ENCODE data around the gene VASP. TPM values are rescaled to one million over a fixed set of nuclear protein-coding genes. Genes with fewer than 3 reads are reported as not detected.

Gene VASP
- total and polyA plus RNA-seq, 9 of the 15 experiments (the other 6 are each of a cell fraction or from before 2014, with no cell fraction given): 16.7 to 261 (median 112) TPM

DNA sequence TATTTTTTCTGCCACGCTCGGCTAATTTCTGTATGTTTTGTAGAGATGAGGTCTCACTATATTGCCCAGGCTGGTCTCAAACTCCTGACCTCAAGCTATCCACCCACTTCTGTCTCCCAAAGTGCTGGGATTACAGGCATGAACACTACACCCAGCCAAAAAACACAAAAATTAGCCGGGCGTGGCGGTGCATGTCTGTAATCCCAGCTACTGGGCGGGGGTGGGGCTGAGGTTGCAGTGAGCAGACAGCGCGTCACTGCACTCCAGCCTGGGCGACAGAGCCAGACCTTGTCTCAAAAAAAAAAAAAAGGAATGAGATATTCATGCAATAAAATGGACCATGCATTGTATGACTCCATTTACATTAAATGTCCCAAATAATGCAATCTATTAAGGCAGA lies 32.2 kb downstream of the VASP start:
- BruUV-seq (replicated peaks): no TSS peak
- Histone ChIP-seq H3K9me3 (replicated peaks; ENCODE audit: control insufficient read depth, insufficient read depth, low read depth, low read length) (0 out of 2 replicates have a peak, but pooled peaks cover 1% of the 10 kb centered on the region), H3K9ac (ENCODE audit: insufficient read depth in 1 of 2, low read depth in 2 of 2, low read length in 2 of 2) (no peak overlapping the region), H2AFZ (ENCODE audit: low read depth, low read length) (no peak overlapping the region), H3K27me3 (ENCODE audit: control insufficient read depth in 2 of 2, insufficient read depth in 2 of 2, low read length in 2 of 2) (no peaks in the 10 kb centered on the region), H3K4me2 (ENCODE audit: insufficient read depth, low read length) (no peak overlapping the region), H3K36me3 (ENCODE audit: control insufficient read depth, insufficient read depth, low read length) (no peaks in the 10 kb centered on the region), H3K4me3 (no peak overlapping the region), H3K27ac (ENCODE audit: extremely low read depth, low read depth, low read length) (no peak overlapping the region), H3K4me1 (replicated peaks in 1 of 2; ENCODE audit: control insufficient read depth in 2 of 2, insufficient read depth in 2 of 2, low read length in 2 of 2) (peaks cover 0 to 3% of the 10 kb centered on the region in 2 experiments; a peak in 2 of 5 replicates), H3K9me1 (ENCODE audit: control insufficient read depth, insufficient read depth, low read length) (no peaks in the 10 kb centered on the region), H3K79me2 (ENCODE audit: control insufficient read depth, insufficient read depth, low read length) (no peaks in the 10 kb centered on the region), H4K20me1 (replicated peaks; ENCODE audit: control insufficient read depth, insufficient read depth, low read length) (no peaks in the 10 kb centered on the region)
- FAIRE-seq (no peak), DNase-seq (ENCODE audit: extremely low read depth in 1 of 4, low spot score in 3 of 4) (no peak), ATAC-seq (no peak)
- in situ Hi-C loops (cut with MboI): no loop called here
- ChIA-PET CTCF (ENCODE audit: low intra/inter-chr PET ratio) (no interaction called here), POLR2A (interaction anchor here (0.7 kb wide), 1 partner anchor 11 kb away, joined by 3 read pairs; no protein-coding TSS in a partner anchor)
- WGBS (ENCODE audit: insufficient coverage, low coverage, missing lambda C conversion rate): 66% methylated on average over 8 of the region's 9 CpGs
- intact Hi-C loops (cut with micrococcal nuclease): no loop called here
- TF ChIP-seq ZBTB8A (IDR thresholded peaks at IDR 0.05; ENCODE audit: partially characterized antibody) (no peak), NFYB (IDR thresholded peaks at IDR 0.05; ENCODE audit: extremely low read depth, insufficient read length) (no peak), BRD9 (IDR thresholded peaks at IDR 0.05; ENCODE audit: low read depth, partially characterized antibody) (no peak), CREM (IDR thresholded peaks at IDR 0.05; ENCODE audit: low read depth) (no peak), ZNF263 (CRISPR knock-in tag; IDR thresholded peaks at IDR 0.05; ENCODE audit: borderline replicate concordance) (no peak), NONO (IDR thresholded peaks at IDR 0.05; ENCODE audit: low read depth in 2 of 2, low read length in 1 of 2) (no peak), NFE2L1 (tag; IDR thresholded peaks at IDR 0.05; ENCODE audit: borderline replicate concordance, low read depth) (no peak), KDM1A (IDR thresholded peaks at IDR 0.05) (no peak), EHMT2 (IDR thresholded peaks at IDR 0.05) (no peak)
- TF ChIP-seq, protein P1, sequence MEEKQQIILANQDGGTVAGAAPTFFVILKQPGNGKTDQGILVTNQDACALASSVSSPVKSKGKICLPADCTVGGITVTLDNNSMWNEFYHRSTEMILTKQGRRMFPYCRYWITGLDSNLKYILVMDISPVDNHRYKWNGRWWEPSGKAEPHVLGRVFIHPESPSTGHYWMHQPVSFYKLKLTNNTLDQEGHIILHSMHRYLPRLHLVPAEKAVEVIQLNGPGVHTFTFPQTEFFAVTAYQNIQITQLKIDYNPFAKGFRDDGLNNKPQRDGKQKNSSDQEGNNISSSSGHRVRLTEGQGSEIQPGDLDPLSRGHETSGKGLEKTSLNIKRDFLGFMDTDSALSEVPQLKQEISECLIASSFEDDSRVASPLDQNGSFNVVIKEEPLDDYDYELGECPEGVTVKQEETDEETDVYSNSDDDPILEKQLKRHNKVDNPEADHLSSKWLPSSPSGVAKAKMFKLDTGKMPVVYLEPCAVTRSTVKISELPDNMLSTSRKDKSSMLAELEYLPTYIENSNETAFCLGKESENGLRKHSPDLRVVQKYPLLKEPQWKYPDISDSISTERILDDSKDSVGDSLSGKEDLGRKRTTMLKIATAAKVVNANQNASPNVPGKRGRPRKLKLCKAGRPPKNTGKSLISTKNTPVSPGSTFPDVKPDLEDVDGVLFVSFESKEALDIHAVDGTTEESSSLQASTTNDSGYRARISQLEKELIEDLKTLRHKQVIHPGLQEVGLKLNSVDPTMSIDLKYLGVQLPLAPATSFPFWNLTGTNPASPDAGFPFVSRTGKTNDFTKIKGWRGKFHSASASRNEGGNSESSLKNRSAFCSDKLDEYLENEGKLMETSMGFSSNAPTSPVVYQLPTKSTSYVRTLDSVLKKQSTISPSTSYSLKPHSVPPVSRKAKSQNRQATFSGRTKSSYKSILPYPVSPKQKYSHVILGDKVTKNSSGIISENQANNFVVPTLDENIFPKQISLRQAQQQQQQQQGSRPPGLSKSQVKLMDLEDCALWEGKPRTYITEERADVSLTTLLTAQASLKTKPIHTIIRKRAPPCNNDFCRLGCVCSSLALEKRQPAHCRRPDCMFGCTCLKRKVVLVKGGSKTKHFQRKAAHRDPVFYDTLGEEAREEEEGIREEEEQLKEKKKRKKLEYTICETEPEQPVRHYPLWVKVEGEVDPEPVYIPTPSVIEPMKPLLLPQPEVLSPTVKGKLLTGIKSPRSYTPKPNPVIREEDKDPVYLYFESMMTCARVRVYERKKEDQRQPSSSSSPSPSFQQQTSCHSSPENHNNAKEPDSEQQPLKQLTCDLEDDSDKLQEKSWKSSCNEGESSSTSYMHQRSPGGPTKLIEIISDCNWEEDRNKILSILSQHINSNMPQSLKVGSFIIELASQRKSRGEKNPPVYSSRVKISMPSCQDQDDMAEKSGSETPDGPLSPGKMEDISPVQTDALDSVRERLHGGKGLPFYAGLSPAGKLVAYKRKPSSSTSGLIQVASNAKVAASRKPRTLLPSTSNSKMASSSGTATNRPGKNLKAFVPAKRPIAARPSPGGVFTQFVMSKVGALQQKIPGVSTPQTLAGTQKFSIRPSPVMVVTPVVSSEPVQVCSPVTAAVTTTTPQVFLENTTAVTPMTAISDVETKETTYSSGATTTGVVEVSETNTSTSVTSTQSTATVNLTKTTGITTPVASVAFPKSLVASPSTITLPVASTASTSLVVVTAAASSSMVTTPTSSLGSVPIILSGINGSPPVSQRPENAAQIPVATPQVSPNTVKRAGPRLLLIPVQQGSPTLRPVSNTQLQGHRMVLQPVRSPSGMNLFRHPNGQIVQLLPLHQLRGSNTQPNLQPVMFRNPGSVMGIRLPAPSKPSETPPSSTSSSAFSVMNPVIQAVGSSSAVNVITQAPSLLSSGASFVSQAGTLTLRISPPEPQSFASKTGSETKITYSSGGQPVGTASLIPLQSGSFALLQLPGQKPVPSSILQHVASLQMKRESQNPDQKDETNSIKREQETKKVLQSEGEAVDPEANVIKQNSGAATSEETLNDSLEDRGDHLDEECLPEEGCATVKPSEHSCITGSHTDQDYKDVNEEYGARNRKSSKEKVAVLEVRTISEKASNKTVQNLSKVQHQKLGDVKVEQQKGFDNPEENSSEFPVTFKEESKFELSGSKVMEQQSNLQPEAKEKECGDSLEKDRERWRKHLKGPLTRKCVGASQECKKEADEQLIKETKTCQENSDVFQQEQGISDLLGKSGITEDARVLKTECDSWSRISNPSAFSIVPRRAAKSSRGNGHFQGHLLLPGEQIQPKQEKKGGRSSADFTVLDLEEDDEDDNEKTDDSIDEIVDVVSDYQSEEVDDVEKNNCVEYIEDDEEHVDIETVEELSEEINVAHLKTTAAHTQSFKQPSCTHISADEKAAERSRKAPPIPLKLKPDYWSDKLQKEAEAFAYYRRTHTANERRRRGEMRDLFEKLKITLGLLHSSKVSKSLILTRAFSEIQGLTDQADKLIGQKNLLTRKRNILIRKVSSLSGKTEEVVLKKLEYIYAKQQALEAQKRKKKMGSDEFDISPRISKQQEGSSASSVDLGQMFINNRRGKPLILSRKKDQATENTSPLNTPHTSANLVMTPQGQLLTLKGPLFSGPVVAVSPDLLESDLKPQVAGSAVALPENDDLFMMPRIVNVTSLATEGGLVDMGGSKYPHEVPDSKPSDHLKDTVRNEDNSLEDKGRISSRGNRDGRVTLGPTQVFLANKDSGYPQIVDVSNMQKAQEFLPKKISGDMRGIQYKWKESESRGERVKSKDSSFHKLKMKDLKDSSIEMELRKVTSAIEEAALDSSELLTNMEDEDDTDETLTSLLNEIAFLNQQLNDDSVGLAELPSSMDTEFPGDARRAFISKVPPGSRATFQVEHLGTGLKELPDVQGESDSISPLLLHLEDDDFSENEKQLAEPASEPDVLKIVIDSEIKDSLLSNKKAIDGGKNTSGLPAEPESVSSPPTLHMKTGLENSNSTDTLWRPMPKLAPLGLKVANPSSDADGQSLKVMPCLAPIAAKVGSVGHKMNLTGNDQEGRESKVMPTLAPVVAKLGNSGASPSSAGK (IDR thresholded peaks at IDR 0.05): no peak
- TF ChIP-seq, protein P2, sequence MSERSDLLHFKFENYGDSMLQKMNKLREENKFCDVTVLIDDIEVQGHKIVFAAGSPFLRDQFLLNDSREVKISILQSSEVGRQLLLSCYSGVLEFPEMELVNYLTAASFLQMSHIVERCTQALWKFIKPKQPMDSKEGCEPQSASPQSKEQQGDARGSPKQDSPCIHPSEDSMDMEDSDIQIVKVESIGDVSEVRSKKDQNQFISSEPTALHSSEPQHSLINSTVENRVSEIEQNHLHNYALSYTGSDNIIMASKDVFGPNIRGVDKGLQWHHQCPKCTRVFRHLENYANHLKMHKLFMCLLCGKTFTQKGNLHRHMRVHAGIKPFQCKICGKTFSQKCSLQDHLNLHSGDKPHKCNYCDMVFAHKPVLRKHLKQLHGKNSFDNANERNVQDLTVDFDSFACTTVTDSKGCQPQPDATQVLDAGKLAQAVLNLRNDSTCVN (CRISPR knock-in tag; IDR thresholded peaks at IDR 0.05): no peak

All from K562 (cell line).